Measurements from ENCODE around the gene ETV4. TPM values are rescaled to one million over a fixed set of nuclear protein-coding genes. Genes with fewer than 3 reads are reported as not detected.

The ETV4 gene
- total and polyA plus RNA-seq, 2 of the 13 experiments (the other 11 are each of a cell fraction or from before 2014, with no cell fraction given), result 128 to 330 TPM

- TF ChIP-seq MED1 (CRISPR knock-in tag; IDR thresholded peaks at IDR 0.05) (peak; percentile 88), TFDP1 (CRISPR knock-in tag; IDR thresholded peaks at IDR 0.05; ENCODE audit: borderline replicate concordance) (peak; percentile 72; the same call in 1 of the 2 replicates), ZNF343 (CRISPR knock-in tag; IDR thresholded peaks at IDR 0.05) (no peak), RBFOX2 (IDR thresholded peaks at IDR 0.05; ENCODE audit: low read depth, low read length) (peak; percentile 67), NFIC (IDR thresholded peaks at IDR 0.05; ENCODE audit: low read length) (peak; percentile 45; the same call in 1 of the 2 replicates), MIER3 (CRISPR knock-in tag; IDR thresholded peaks at IDR 0.05; ENCODE audit: borderline replicate concordance) (no peak), REXO4 (CRISPR knock-in tag; IDR thresholded peaks at IDR 0.05; ENCODE audit: borderline replicate concordance) (no peak), HHEX (CRISPR knock-in tag; IDR thresholded peaks at IDR 0.05) (no peak), ZNF660 (CRISPR knock-in tag; IDR thresholded peaks at IDR 0.05; ENCODE audit: borderline replicate concordance, low read depth) (no peak), ZNF839 (CRISPR knock-in tag; IDR thresholded peaks at IDR 0.05; ENCODE audit: borderline replicate concordance) (no peak), FOXA1 (IDR thresholded peaks at IDR 0.05) (no peak), FOXA1 (CRISPR knock-in tag; IDR thresholded peaks at IDR 0.05) (no peak; the same call in 1 of the 2 replicates), HINFP (CRISPR knock-in tag; IDR thresholded peaks at IDR 0.05; ENCODE audit: low read depth) (no peak), ZBTB33 (CRISPR knock-in tag; IDR thresholded peaks at IDR 0.05) (no peak), ZBTB39 (CRISPR knock-in tag; IDR thresholded peaks at IDR 0.05) (no peak), KMT2B (CRISPR knock-in tag; IDR thresholded peaks at IDR 0.05) (no peak), NFATC3 (CRISPR knock-in tag; IDR thresholded peaks at IDR 0.05) (no peak), ZMYM3 (CRISPR knock-in tag; IDR thresholded peaks at IDR 0.05) (no peak), ZNF160 (CRISPR knock-in tag; IDR thresholded peaks at IDR 0.05) (peak; percentile 63; the same call in 1 of the 2 replicates), CAMTA2 (CRISPR knock-in tag; IDR thresholded peaks at IDR 0.05; ENCODE audit: borderline replicate concordance) (no peak), ZFP41 (CRISPR knock-in tag; IDR thresholded peaks at IDR 0.05; ENCODE audit: borderline replicate concordance) (no peak), AKAP8 (CRISPR knock-in tag; IDR thresholded peaks at IDR 0.05) (peak; percentile 69; the same call in 1 of the 2 replicates), ZNF143 (CRISPR knock-in tag; IDR thresholded peaks at IDR 0.05) (peak; percentile 27; the same call in 1 of the 2 replicates), ZFP62 (CRISPR knock-in tag; IDR thresholded peaks at IDR 0.05) (no peak), ZNF674 (CRISPR knock-in tag; IDR thresholded peaks at IDR 0.05; ENCODE audit: low read depth) (no peak), PPARG (CRISPR knock-in tag; conservative IDR thresholded peaks at IDR 0.05) (peak; percentile 95)
Observed at GRCh38 chr17:43528319-43528987, 17.7 kb downstream of the ETV4 start (continued).
